Mesenchymal stem cell (in vitro differentiated cells and primary cell): ENCODE results near the gene SLC1A5.

ENCODE experiments used
- DNase-seq: peaks from one replicate; pipeline ENCODE4 v3.0.0-alpha.2; 2013
- H2AFZ ChIP-seq: one replicate; pipeline ENCODE4 v1.6.1; 2013; ENCODE audit warnings: low read depth, mild to moderate bottlenecking, control low read depth, inconsistent platforms, low read length, moderate library complexity
- H2AK5ac ChIP-seq: 2 replicates; pipeline ENCODE4 v1.6.1; 2013; ENCODE audit warnings: low read length, moderate library complexity, mild to moderate bottlenecking, inconsistent platforms; ENCODE audit not compliant: severe bottlenecking
- H2BK120ac ChIP-seq: one replicate; pipeline ENCODE4 v1.6.1; 2013; ENCODE audit warnings: low read depth, mild to moderate bottlenecking, inconsistent platforms, low read length, moderate library complexity
- H2BK12ac ChIP-seq, 2 experiments: one replicate each; pipeline ENCODE4 v1.6.1; 2013; ENCODE audit warnings: inconsistent platforms in 2 of 2, low read length in 2 of 2, mild to moderate bottlenecking in 2 of 2, moderate library complexity in 2 of 2, control low read depth in 1 of 2
- H2BK15ac ChIP-seq: one replicate; pipeline ENCODE4 v1.6.1; 2013; ENCODE audit warnings: mild to moderate bottlenecking, low read depth, inconsistent platforms; ENCODE audit not compliant: poor library complexity, severe bottlenecking
- H2BK5ac ChIP-seq: 2 replicates; pipeline ENCODE4 v1.6.1; 2013; ENCODE audit warnings: low read depth, mild to moderate bottlenecking, low read length, control low read depth, inconsistent platforms; ENCODE audit not compliant: poor library complexity, severe bottlenecking
- H3K14ac ChIP-seq, 2 experiments: one replicate each; pipeline ENCODE4 v1.6.1; 2013; ENCODE audit warnings: inconsistent platforms in 2 of 2, low read length in 2 of 2, control low read depth in 1 of 2, mild to moderate bottlenecking in 1 of 2, moderate library complexity in 1 of 2
- H3K18ac ChIP-seq, 2 experiments: one replicate each; pipeline ENCODE4 v1.6.1; 2013; ENCODE audit warnings: inconsistent platforms in 2 of 2, low read length in 2 of 2, control low read depth in 1 of 2, low read depth in 1 of 2, mild to moderate bottlenecking in 1 of 2
- H3K23ac ChIP-seq, 2 experiments: one replicate each; pipeline ENCODE4 v1.6.1; 2013; ENCODE audit warnings: inconsistent platforms in 2 of 2, low read length in 2 of 2, mild to moderate bottlenecking in 2 of 2, moderate library complexity in 2 of 2, control low read depth in 1 of 2
- H3K27ac ChIP-seq: 2 replicates; pipeline ENCODE4 v1.5.1; 2013; ENCODE audit warnings: mild to moderate bottlenecking, moderate library complexity, low read length, control low read depth, inconsistent platforms; ENCODE audit not compliant: poor library complexity, severe bottlenecking
- H3K27me3 ChIP-seq, 2 experiments: 2 replicates each; pipeline versions ENCODE4 v1.6.1 to v1.7.0; 2013; ENCODE audit warnings: low read length in 2 of 2, mild to moderate bottlenecking in 2 of 2, moderate library complexity in 2 of 2, control low read depth in 1 of 2, inconsistent platforms in 1 of 2; ENCODE audit not compliant: control insufficient read depth in 1 of 2, insufficient read depth in 1 of 2
- H3K36me3 ChIP-seq, 2 experiments: 2 replicates each; pipeline versions ENCODE4 v1.6.1 to v1.7.0; 2013; ENCODE audit warnings: low read length in 2 of 2, control low read depth in 1 of 2, inconsistent platforms in 1 of 2, low read depth in 1 of 2, mild to moderate bottlenecking in 1 of 2; ENCODE audit not compliant: insufficient read depth in 2 of 2, control insufficient read depth in 1 of 2
- H3K4ac ChIP-seq, 2 experiments: one replicate each; pipeline ENCODE4 v1.6.1; 2013; ENCODE audit warnings: inconsistent platforms in 2 of 2, low read length in 2 of 2, mild to moderate bottlenecking in 2 of 2, moderate library complexity in 2 of 2, control low read depth in 1 of 2, low read depth in 1 of 2
- H3K4me1 ChIP-seq: 2 replicates; pipeline ENCODE4 v1.6.1; 2013; ENCODE audit warnings: low read depth, low read length, control low read depth; ENCODE audit not compliant: control insufficient read depth, insufficient read depth
- H3K4me2 ChIP-seq: 2 replicates; pipeline ENCODE4 v1.6.1; 2013; ENCODE audit warnings: low read length, mild to moderate bottlenecking, inconsistent platforms; ENCODE audit not compliant: poor library complexity, severe bottlenecking
- H3K4me3 ChIP-seq, 2 experiments: 2 replicates each; pipeline versions ENCODE4 v1.5.1 to v1.7.0; 2013; ENCODE audit warnings: low read length in 2 of 2, mild to moderate bottlenecking in 2 of 2, control low read depth in 1 of 2, low read depth in 1 of 2; ENCODE audit not compliant: insufficient read depth in 1 of 2
- H3K79me1 ChIP-seq: replicated peaks from 2 replicates; pipeline ENCODE4 v1.6.1; 2013; ENCODE audit warnings: mild to moderate bottlenecking, control low read depth, low read length, inconsistent platforms; ENCODE audit not compliant: poor library complexity, severe bottlenecking
- H3K9ac ChIP-seq: 2 replicates; pipeline ENCODE4 v1.7.0; 2013; ENCODE audit warnings: mild to moderate bottlenecking, low read length, moderate library complexity
- H3K9me3 ChIP-seq: 2 replicates; pipeline ENCODE4 v1.7.0; 2013; ENCODE audit warnings: mild to moderate bottlenecking, low read length; ENCODE audit not compliant: control insufficient read depth
- H4K8ac ChIP-seq: one replicate; pipeline ENCODE4 v1.6.1; 2013; ENCODE audit warnings: inconsistent platforms, mild to moderate bottlenecking, low read length, moderate library complexity
- H4K91ac ChIP-seq: one replicate; pipeline ENCODE4 v1.6.1; 2013; ENCODE audit warnings: mild to moderate bottlenecking, low read length, inconsistent platforms
- WGBS: methylation state at CpG from one replicate; pipeline ENCODE4 v1.1.7; 2013; ENCODE audit warnings: mixed read lengths; 5-methylcytosine and 5-hydroxymethylcytosine counted together

SLC1A5 gene

DNA sequence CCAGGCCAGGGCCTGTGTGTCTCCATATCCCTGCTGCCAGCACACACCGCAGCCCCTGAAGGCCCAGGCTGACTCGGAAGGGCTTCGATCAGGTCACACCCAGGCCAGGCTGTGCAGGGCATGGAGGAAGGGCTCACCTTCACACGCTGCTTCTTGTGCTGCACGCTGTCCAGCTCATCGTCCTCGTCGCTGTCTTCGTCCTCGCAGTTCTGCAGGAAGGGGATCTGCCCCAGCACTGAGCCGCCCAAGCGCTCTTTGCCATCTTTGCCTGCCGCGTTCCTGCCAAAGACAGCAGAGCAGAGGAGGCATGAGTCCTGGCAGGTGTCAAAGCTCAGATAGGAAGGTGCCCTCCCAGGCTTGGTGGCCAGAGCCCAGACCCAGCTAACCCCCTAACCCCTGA is 57.8 kb downstream of the SLC1A5 start:
- no peak overlapping the region for H2AFZ ChIP-seq
- no peak overlapping the region for H3K4ac ChIP-seq
- no peak overlapping the region for H3K9ac ChIP-seq
- H3K4me2 ChIP-seq, result no peak overlapping the region
- H3K23ac ChIP-seq, result no peak overlapping the region
- peak overlapping the region in 1 of 2 experiments; percentile 63 for H3K18ac ChIP-seq
- H3K14ac ChIP-seq, result no peak overlapping the region
- H2BK12ac ChIP-seq, result peak overlapping the region in 1 of 2 experiments; percentile 7
- no peak overlapping the region for H2BK15ac ChIP-seq
- no peak overlapping the region for H2BK120ac ChIP-seq
- H4K91ac ChIP-seq, result peak overlapping the region; percentile 57
- no peaks in the 10 kb centered on the region for H3K9me3 ChIP-seq
- no peak overlapping the region for H2AK5ac ChIP-seq
- H2BK5ac ChIP-seq, result no peak overlapping the region
- peaks cover 76 to 86% of the 10 kb centered on the region in 2 experiments for H3K36me3 ChIP-seq
- no peak for DNase-seq
- peak overlapping the region; percentile 0 for H3K27ac ChIP-seq
- WGBS, result 97% methylated on average over 14 of the region's 14 CpGs
- peaks cover 34% of the 10 kb centered on the region for H3K79me1 ChIP-seq
- no peak overlapping the region for H4K8ac ChIP-seq
- H3K4me1 ChIP-seq, result peaks cover 58% of the 10 kb centered on the region
- no peak overlapping the region for H3K4me3 ChIP-seq
- no peaks in the 10 kb centered on the region for H3K27me3 ChIP-seq

DNA sequence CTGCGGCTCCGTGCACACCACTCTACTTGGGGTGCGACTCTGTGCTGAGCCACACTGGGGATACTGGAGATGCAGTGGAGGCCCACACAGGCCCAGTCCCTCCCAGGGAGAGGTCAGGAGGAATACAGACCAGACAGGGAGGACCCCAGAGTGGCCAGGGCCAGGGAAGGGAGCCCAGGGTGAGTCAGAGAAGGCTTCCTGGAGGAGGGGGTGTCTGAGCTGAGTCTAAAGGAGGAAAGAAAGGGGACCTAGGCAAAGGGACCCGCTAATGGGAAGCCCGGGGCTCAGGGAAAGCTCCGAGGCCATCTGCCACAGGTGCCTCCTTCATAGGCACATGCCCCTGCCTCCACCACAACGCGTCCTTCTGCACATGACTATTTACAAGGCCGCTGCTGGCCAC is 58.2 kb downstream of the SLC1A5 start:
- Histone ChIP-seq H3K18ac (peak overlapping the region in 1 of 2 experiments; percentile 63), H3K4ac (no peak overlapping the region), H3K9ac (no peak overlapping the region), H3K4me1 (peaks cover 62% of the 10 kb centered on the region), H2BK12ac (no peak overlapping the region), H2BK120ac (no peak overlapping the region), H2BK5ac (no peak overlapping the region), H2BK15ac (no peak overlapping the region), H4K91ac (no peak overlapping the region), H3K4me3 (no peak overlapping the region), H3K23ac (no peak overlapping the region), H2AK5ac (no peak overlapping the region), H3K9me3 (no peaks in the 10 kb centered on the region), H3K27ac (no peak overlapping the region), H3K14ac (no peak overlapping the region), H3K4me2 (no peak overlapping the region), H4K8ac (no peak overlapping the region), H3K79me1 (peaks cover 37% of the 10 kb centered on the region), H3K36me3 (peaks cover 80 to 86% of the 10 kb centered on the region in 2 experiments), H2AFZ (no peak overlapping the region), H3K27me3 (no peaks in the 10 kb centered on the region)
- no peak for DNase-seq
- WGBS, result 95% methylated on average over 9 of the region's 9 CpGs

DNA sequence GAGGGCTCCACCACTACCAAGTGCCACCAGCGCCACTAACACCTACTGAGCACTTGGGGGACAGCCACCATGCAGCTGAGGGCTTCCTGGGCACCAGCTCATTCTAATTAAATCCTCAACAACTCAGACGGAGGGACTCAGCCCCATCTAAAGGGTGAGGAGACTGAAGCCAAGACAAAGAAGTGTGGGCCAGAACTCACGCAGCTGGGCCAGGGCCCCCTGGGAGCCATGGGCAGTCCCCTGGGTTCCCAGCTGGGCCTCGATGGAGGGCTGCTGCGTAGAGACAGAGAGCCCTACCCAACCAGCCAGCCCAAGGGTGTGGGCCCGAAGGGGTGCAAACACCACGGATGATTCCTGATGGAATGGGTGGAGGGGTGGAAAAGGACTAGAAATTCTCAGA is 58.7 kb downstream of the SLC1A5 start:
- no peaks in the 10 kb centered on the region for H3K27me3 ChIP-seq
- H2BK120ac ChIP-seq, result no peak overlapping the region
- peaks cover 39% of the 10 kb centered on the region for H3K79me1 ChIP-seq
- no peak overlapping the region for H2BK12ac ChIP-seq
- no peak overlapping the region for H2AFZ ChIP-seq
- no peak overlapping the region for H3K18ac ChIP-seq
- H3K4ac ChIP-seq, result no peak overlapping the region
- H3K9me3 ChIP-seq, result no peaks in the 10 kb centered on the region
- no peak overlapping the region for H2BK5ac ChIP-seq
- peaks cover 85 to 91% of the 10 kb centered on the region in 2 experiments for H3K36me3 ChIP-seq
- H3K23ac ChIP-seq, result no peak overlapping the region
- peaks cover 67% of the 10 kb centered on the region for H3K4me1 ChIP-seq
- H4K91ac ChIP-seq, result no peak overlapping the region
- DNase-seq, result no peak
- H3K4me2 ChIP-seq, result no peak overlapping the region
- no peak overlapping the region for H2AK5ac ChIP-seq
- H3K14ac ChIP-seq, result no peak overlapping the region
- H3K27ac ChIP-seq, result no peak overlapping the region
- 96% methylated on average over 7 of the region's 7 CpGs for WGBS
- no peak overlapping the region for H4K8ac ChIP-seq
- no peak overlapping the region for H3K9ac ChIP-seq
- no peak overlapping the region for H3K4me3 ChIP-seq
- no peak overlapping the region for H2BK15ac ChIP-seq

- H3K23ac ChIP-seq, result no peak overlapping the region
- peaks cover 90 to 92% of the 10 kb centered on the region in 2 experiments for H3K36me3 ChIP-seq
- H3K4me1 ChIP-seq, result peaks cover 69% of the 10 kb centered on the region
- no peak overlapping the region for H2AFZ ChIP-seq
- no peak overlapping the region for H2AK5ac ChIP-seq
- H3K4ac ChIP-seq, result no peak overlapping the region
- peak overlapping the region in 1 of 2 experiments; percentile 35 for H3K18ac ChIP-seq
- no peaks in the 10 kb centered on the region for H3K9me3 ChIP-seq
- peak; percentile 57 for DNase-seq
- H3K4me3 ChIP-seq, result no peak overlapping the region
- H4K8ac ChIP-seq, result no peak overlapping the region
- 63% methylated on average over 20 of the region's 20 CpGs for WGBS
- no peak overlapping the region for H3K4me2 ChIP-seq
- no peak overlapping the region for H3K9ac ChIP-seq
- no peak overlapping the region for H3K14ac ChIP-seq
- H2BK5ac ChIP-seq, result no peak overlapping the region
- no peak overlapping the region for H3K27ac ChIP-seq
- H2BK120ac ChIP-seq, result no peak overlapping the region
- no peaks in the 10 kb centered on the region for H3K27me3 ChIP-seq
- peaks cover 42% of the 10 kb centered on the region for H3K79me1 ChIP-seq
- H2BK12ac ChIP-seq, result no peak overlapping the region
- H2BK15ac ChIP-seq, result no peak overlapping the region
- H4K91ac ChIP-seq, result no peak overlapping the region
These were observed 59.6 kb downstream of the SLC1A5 start for GRCh38 chr19:46728693-46729339.
